GM06990 (cell line): ENCODE measurements around the gene HAGHL.
A peak's percentile ranks its signal among the peaks of the same experiment; 100 is the strongest.

Experiments used
- DNase-seq: peaks from one replicate; pipeline ENCODE4 v3.0.0-alpha.2; 2011; ENCODE audit not compliant: insufficient read length; ENCODE audit errors: extremely low read depth
- H3K27me3 ChIP-seq: replicated peaks from 2 replicates; pipeline ENCODE4 v1.6.0; 2011; ENCODE audit warnings: low read length; ENCODE audit not compliant: control insufficient read depth, insufficient read depth
- H3K36me3 ChIP-seq: 2 replicates; pipeline ENCODE4 v1.5.1; 2011; ENCODE audit warnings: low read length; ENCODE audit not compliant: control insufficient read depth, insufficient read depth
- H3K4me3 ChIP-seq: replicated peaks from 2 replicates; pipeline ENCODE4 v1.5.1; 2011; ENCODE audit warnings: low read depth, mild to moderate bottlenecking, control low read depth, low read length
- TF ChIP-seq, protein P1 (sequence below): IDR thresholded peaks from 2 replicates; pipeline ENCODE4 v1.5.1; 2011; ENCODE audit warnings: low read length, control low read depth, mild to moderate bottlenecking, inconsistent platforms; ENCODE audit not compliant: insufficient read depth, poor library complexity, severe bottlenecking

The HAGHL gene

GRCh38 chr16:694187-694862 is 32.6 kb upstream of the HAGHL start:
- DNase-seq, result no peak
- no peaks in the 10 kb centered on the region for H3K36me3 ChIP-seq
- peak overlapping the region; percentile 55 for H3K4me3 ChIP-seq
- H3K27me3 ChIP-seq, result no peaks in the 10 kb centered on the region; the same call in 1 of the 2 replicates
- TF ChIP-seq, protein P1, sequence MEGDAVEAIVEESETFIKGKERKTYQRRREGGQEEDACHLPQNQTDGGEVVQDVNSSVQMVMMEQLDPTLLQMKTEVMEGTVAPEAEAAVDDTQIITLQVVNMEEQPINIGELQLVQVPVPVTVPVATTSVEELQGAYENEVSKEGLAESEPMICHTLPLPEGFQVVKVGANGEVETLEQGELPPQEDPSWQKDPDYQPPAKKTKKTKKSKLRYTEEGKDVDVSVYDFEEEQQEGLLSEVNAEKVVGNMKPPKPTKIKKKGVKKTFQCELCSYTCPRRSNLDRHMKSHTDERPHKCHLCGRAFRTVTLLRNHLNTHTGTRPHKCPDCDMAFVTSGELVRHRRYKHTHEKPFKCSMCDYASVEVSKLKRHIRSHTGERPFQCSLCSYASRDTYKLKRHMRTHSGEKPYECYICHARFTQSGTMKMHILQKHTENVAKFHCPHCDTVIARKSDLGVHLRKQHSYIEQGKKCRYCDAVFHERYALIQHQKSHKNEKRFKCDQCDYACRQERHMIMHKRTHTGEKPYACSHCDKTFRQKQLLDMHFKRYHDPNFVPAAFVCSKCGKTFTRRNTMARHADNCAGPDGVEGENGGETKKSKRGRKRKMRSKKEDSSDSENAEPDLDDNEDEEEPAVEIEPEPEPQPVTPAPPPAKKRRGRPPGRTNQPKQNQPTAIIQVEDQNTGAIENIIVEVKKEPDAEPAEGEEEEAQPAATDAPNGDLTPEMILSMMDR, result no peak

DNA sequence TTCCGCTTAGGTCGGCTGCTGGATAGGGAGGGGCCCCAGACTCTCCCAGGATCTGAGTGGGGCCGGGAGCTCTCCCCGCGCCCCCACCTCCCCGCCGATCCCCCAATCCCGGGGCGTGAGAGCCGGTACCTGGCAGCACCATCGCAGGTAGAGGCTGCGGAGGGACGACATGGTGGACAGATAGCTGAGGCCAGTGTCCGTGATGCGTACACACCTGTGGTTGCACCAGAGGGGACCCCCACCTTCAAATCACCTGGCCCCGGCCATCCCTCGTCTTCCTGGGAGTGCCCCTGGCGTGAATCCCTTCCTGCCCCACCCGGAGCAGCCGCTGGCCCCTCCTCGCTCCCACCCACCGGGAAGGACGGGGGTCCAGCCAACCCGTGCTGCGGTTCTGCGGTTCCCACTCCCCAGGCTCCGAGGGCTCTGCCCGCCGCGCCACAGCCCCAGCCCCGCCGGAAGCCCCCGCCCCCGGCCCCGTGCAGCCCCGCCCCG is 32.0 kb upstream of the HAGHL start:
- Histone ChIP-seq H3K27me3 (no peaks in the 10 kb centered on the region; the same call in 1 of the 2 replicates), H3K36me3 (no peaks in the 10 kb centered on the region), H3K4me3 (peak overlapping the region; percentile 55)
- TF ChIP-seq, protein P1, result no peak
- DNase-seq, result no peak

DNA sequence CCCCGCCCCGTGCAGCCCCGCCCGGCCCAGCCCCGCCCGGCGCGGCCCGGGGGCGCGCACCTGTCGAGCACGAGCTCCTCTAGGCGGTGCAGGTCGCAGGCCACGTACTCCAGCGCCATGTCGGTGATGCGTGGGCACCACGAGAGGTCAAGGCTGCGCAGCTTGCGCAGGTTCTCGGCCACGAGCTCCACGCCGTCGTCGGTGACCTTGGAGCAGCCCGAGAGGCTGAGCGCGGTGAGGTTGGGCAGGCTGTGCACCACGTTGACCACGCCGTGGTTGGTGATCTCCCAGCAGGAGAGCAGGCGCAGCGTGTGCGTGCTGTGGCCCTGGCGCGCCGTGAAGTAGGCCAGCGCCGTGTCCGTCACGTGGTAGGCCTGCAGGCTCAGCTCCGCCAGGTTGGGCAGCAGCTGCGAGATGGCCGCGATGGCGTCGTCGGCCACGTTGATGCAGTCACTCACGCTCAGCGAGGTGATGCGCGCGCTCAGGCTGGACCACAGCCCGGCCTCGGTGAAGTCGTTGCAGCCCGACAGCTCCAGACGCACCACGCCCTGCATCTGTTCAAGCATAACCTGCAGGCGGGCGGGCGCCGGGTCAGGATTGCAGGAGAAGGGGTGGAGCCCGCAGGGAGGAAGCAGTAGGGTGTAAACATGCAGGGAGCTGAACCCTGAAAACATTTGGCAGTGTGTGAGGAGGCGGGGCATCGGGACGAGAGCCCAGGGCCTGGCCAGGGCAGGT is 31.4 kb upstream of the HAGHL start:
- H3K27me3 ChIP-seq, result no peaks in the 10 kb centered on the region; the same call in 1 of the 2 replicates

GRCh38 chr16:698911-699671 is 27.8 kb upstream of the HAGHL start:
- DNase-seq, result no peak
- Histone ChIP-seq H3K4me3 (no peak overlapping the region), H3K36me3 (no peaks in the 10 kb centered on the region), H3K27me3 (no peaks in the 10 kb centered on the region; the same call in 1 of the 2 replicates)
- TF ChIP-seq, protein P1, result no peak

More for the DNA sequence above, 31.4 kb upstream of the HAGHL start:
- TF ChIP-seq, protein P1, result no peak
- H3K36me3 ChIP-seq, result no peaks in the 10 kb centered on the region
- DNase-seq, result peak; percentile 76
- H3K4me3 ChIP-seq, result peak overlapping the region; percentile 61

GRCh38 chr16:700684-701584 is 26.0 kb upstream of the HAGHL start:
- no peak for DNase-seq
- Histone ChIP-seq H3K27me3 (no peaks in the 10 kb centered on the region; the same call in 1 of the 2 replicates), H3K4me3 (no peak overlapping the region), H3K36me3 (no peaks in the 10 kb centered on the region)
- TF ChIP-seq, protein P1, result no peak
